ENCODE measurements around the gene CD40LG.

DNA sequence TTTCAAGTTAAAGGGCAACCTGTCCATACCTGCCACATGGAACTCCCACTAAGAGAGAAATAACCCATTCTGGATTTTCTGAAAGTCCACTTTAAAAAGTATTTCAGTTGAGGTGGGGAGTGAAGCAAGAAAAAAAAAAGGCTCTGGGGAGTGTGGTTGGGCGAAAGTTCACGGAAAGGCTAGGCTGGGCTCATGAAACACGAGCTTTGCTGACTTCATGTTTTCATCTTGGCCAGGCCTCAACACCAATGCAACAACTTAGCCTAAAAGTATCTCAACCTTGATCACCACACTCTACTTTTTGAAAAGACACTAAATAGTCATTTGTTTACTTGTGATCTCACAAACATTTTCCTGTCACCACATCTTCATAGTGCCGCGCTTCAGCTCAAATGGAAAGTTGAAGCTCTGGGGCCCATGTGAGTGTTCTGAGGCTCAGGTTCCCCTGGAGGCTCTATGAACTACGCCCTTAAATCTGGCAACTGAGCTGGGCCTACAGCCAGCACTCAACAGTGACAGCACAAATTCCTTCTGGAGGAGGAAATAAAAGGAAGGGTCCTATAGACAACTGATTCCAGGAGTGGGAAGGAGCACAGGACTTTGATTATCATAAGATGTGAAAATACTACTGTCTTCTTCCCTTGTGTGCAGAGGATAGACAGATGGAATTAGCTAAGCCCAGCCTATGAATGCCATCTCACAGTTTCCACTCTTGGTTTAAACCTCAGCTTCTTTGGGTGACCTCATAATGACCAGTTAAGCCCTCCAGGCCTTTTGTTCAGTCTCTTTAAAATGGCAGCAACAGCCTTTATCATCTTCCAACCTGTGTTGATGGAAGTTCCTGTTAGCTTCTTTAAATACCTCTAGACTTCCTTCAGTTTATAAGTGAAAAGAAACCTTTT lies 5.1 kb downstream of the CD40LG start:
- TF ChIP-seq, protein P1, sequence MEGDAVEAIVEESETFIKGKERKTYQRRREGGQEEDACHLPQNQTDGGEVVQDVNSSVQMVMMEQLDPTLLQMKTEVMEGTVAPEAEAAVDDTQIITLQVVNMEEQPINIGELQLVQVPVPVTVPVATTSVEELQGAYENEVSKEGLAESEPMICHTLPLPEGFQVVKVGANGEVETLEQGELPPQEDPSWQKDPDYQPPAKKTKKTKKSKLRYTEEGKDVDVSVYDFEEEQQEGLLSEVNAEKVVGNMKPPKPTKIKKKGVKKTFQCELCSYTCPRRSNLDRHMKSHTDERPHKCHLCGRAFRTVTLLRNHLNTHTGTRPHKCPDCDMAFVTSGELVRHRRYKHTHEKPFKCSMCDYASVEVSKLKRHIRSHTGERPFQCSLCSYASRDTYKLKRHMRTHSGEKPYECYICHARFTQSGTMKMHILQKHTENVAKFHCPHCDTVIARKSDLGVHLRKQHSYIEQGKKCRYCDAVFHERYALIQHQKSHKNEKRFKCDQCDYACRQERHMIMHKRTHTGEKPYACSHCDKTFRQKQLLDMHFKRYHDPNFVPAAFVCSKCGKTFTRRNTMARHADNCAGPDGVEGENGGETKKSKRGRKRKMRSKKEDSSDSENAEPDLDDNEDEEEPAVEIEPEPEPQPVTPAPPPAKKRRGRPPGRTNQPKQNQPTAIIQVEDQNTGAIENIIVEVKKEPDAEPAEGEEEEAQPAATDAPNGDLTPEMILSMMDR (optimal IDR thresholded peaks at IDR 0.05 in 1 of 3, IDR thresholded peaks at IDR 0.05 in 1 of 3, conservative IDR thresholded peaks at IDR 0.05 in 1 of 3; ENCODE audit: extremely low read depth in 1 of 3, insufficient read depth in 2 of 3, low read length in 3 of 3) = no peak
- no peak for TF ChIP-seq EZH2 (IDR thresholded peaks at IDR 0.05; ENCODE audit: low read length)

All from keratinocyte (primary cell).